HepG2 (cell line): ENCODE data around the gene APEX1. TPM values are rescaled to one million over a fixed set of nuclear protein-coding genes. Genes with fewer than 3 reads are reported as not detected.
A peak's percentile ranks its signal among the peaks of the same experiment; 100 is the strongest.

ENCODE experiments used
- EP300 ChIP-seq, 3 experiments: sonication (generic) in 1 of 3; formaldehyde crosslinking in 1 of 3; IDR thresholded peaks; 2 replicates each; pipeline versions ENCODE4 v1.5.1 to v1.6.1; 2011 to 2020; ENCODE audit warnings: low read depth in 2 of 3, low read length in 2 of 3, borderline replicate concordance in 1 of 3, improper control_type of control experiment in 1 of 3, mild to moderate bottlenecking in 1 of 3, missing genetic modification reagents in 1 of 3, moderate library complexity in 1 of 3
- GABPB1 ChIP-seq: IDR thresholded peaks from 2 replicates; pipeline ENCODE4 v1.6.1; 2016; ENCODE audit warnings: mild to moderate bottlenecking, missing genetic modification reagents, moderate library complexity, missing compliant biosample characterization
- HNF1A ChIP-seq, 2 experiments: sonication (generic) in 1 of 2; formaldehyde crosslinking in 1 of 2; IDR thresholded peaks; 2 replicates each; pipeline versions ENCODE4 v1.4.0 to v1.6.1; 2016 to 2020; ENCODE audit warnings: borderline replicate concordance in 1 of 2, low read depth in 1 of 2, mild to moderate bottlenecking in 1 of 2, missing genetic modification reagents in 1 of 2
- ISL2 ChIP-seq: sonication (generic); formaldehyde crosslinking; IDR thresholded peaks from 2 replicates; pipeline ENCODE4 v1.5.0; 2020; ENCODE audit warnings: missing genetic modification reagents
- PAX8 ChIP-seq: sonication (generic); formaldehyde crosslinking; IDR thresholded peaks from 2 replicates; pipeline ENCODE4 v1.8.0; 2022; ENCODE audit warnings: mild to moderate bottlenecking, missing genetic modification reagents, borderline replicate concordance
- SAFB2 ChIP-seq: sonication (generic); formaldehyde crosslinking; IDR thresholded peaks from 2 replicates; pipeline ENCODE4 v1.5.1; 2020; ENCODE audit warnings: missing genetic modification reagents, low read depth, mild to moderate bottlenecking, borderline replicate concordance
- SRF ChIP-seq: IDR thresholded peaks from 2 replicates; pipeline ENCODE4 v1.6.1; 2011; ENCODE audit warnings: mild to moderate bottlenecking, low read depth, low read length, moderate library complexity
- ZBTB39 ChIP-seq: sonication (generic); formaldehyde crosslinking; IDR thresholded peaks from 2 replicates; pipeline ENCODE4 v1.5.0; 2020; ENCODE audit warnings: missing genetic modification reagents
- ZC3H13 ChIP-seq: sonication (generic); formaldehyde crosslinking; IDR thresholded peaks from 2 replicates; pipeline ENCODE4 v1.8.1; 2023; ENCODE audit warnings: mild to moderate bottlenecking, missing genetic modification reagents, moderate library complexity
- ZNF605 ChIP-seq: sonication (generic); formaldehyde crosslinking; IDR thresholded peaks from 2 replicates; pipeline ENCODE4 v1.8.0; 2022; ENCODE audit warnings: mild to moderate bottlenecking, missing genetic modification reagents
- ZNF607 ChIP-seq: sonication (generic); formaldehyde crosslinking; IDR thresholded peaks from 2 replicates; pipeline ENCODE4 v1.5.1; 2020; ENCODE audit warnings: missing genetic modification reagents, mild to moderate bottlenecking, borderline replicate concordance
- ZNF710 ChIP-seq: sonication (generic); formaldehyde crosslinking; IDR thresholded peaks from 2 replicates; pipeline ENCODE4 v1.5.0; 2020; ENCODE audit warnings: mild to moderate bottlenecking, missing genetic modification reagents, borderline replicate concordance
- ZNF792 ChIP-seq: IDR thresholded peaks from 2 replicates; pipeline ENCODE4 v1.6.1; 2016
- polyA plus RNA-seq, 8 experiments: library from polyadenylated mRNA; depleted of rRNA in 3 of 8; stranded (reverse) in 7 of 8; unstranded in 1 of 8; fragments of >200 nt; fragmentation: Illumina TruSeq in 4 of 8; extraction: Trizol in 4 of 8; gene quantifications; 2 replicates each; pipeline versions ENCODE4 v1.2.1 to v1.2.3, GENCODE V29; 2011 to 2016; ENCODE audit warnings: low read depth in 4 of 8, missing spikeins in 1 of 8, mixed read lengths in 1 of 8; ENCODE audit not compliant: insufficient read depth in 1 of 8
- total RNA-seq, 5 experiments: library from RNA; depleted of rRNA; stranded (reverse); fragments of >200 nt; fragmentation: Illumina TruSeq; extraction: Trizol; gene quantifications; 2 replicates each; pipeline ENCODE4 v1.2.3, GENCODE V29; 2016; ENCODE audit warnings: low read depth in 1 of 5
- TF ChIP-seq, protein P1 (sequence below): sonication (generic); formaldehyde crosslinking; IDR thresholded peaks from 2 replicates; pipeline ENCODE4 v1.4.0; 2020; ENCODE audit warnings: mild to moderate bottlenecking, missing genetic modification reagents
- TF ChIP-seq, protein P2 (sequence below): fragments of 450-650 bp; IDR thresholded peaks from 2 replicates; pipeline ENCODE4 v1.6.1; 2016

The APEX1 gene
- total and polyA plus RNA-seq, 2 of the 13 experiments (the other 11 are each of a cell fraction or from before 2014, with no cell fraction given): 171 to 405 TPM

- TF ChIP-seq, protein P1, sequence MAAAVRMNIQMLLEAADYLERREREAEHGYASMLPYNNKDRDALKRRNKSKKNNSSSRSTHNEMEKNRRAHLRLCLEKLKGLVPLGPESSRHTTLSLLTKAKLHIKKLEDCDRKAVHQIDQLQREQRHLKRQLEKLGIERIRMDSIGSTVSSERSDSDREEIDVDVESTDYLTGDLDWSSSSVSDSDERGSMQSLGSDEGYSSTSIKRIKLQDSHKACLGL (CRISPR knock-in tag): no peak
- no peak for TF ChIP-seq SAFB2 (CRISPR knock-in tag)
- TF ChIP-seq ZNF607: no peak
- TF ChIP-seq ZNF605 (CRISPR knock-in tag): no peak
- no peak for TF ChIP-seq ZNF710 (CRISPR knock-in tag)
- TF ChIP-seq ISL2 (CRISPR knock-in tag): no peak
- TF ChIP-seq ZC3H13 (CRISPR knock-in tag): no peak
- no peak for TF ChIP-seq PAX8 (CRISPR knock-in tag)
- TF ChIP-seq ZBTB39 (CRISPR knock-in tag): no peak
- 0 out of 2 replicates have a peak, but pooled peaks have one; percentile 18 for TF ChIP-seq GABPB1 (CRISPR knock-in tag)
- peak in 1 of 2 experiments; percentile 39; a peak in 1 of 4 replicates for TF ChIP-seq EP300 (IDR thresholded peaks at IDR 0.05; ENCODE audit: low read depth in 2 of 2, low read length in 2 of 2)
- no peak for TF ChIP-seq EP300 (CRISPR knock-in tag; IDR thresholded peaks at IDR 0.05; ENCODE audit: borderline replicate concordance)
- TF ChIP-seq, protein P2, sequence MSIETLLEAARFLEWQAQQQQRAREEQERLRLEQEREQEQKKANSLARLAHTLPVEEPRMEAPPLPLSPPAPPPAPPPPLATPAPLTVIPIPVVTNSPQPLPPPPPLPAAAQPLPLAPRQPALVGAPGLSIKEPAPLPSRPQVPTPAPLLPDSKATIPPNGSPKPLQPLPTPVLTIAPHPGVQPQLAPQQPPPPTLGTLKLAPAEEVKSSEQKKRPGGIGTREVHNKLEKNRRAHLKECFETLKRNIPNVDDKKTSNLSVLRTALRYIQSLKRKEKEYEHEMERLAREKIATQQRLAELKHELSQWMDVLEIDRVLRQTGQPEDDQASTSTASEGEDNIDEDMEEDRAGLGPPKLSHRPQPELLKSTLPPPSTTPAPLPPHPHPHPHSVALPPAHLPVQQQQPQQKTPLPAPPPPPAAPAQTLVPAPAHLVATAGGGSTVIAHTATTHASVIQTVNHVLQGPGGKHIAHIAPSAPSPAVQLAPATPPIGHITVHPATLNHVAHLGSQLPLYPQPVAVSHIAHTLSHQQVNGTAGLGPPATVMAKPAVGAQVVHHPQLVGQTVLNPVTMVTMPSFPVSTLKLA: no peak
- no peak for TF ChIP-seq ZNF792
- TF ChIP-seq SRF: no peak
- TF ChIP-seq HNF1A (IDR thresholded peaks at IDR 0.05; ENCODE audit: low read depth): peak; percentile 73
- TF ChIP-seq HNF1A (CRISPR knock-in tag; IDR thresholded peaks at IDR 0.05; ENCODE audit: borderline replicate concordance): peak; percentile 77; the same call in 1 of the 2 replicates
Observed at GRCh38 chr14:20418501-20418909, 36.5 kb upstream of the APEX1 start (continued).
